ACHN (cell line): ENCODE results near the gene GLI1.
A peak's percentile ranks its signal among the peaks of the same experiment; 100 is the strongest.

Source experiments
- DNase-seq: peaks from one replicate; pipeline ENCODE4 v3.0.0-alpha.2; 2015
- in situ Hi-C: cut with HindIII; loops from 2 replicates; pipeline ENCODE4 v1.10.0; 2017; ENCODE audit warnings: low sequenced_read_pairs, low pct_ligation_motif_present, low pct_unique_long_range_greater_than_20kb

GLI1 gene

GRCh38 chr12:57470286-57470969 is 10.8 kb downstream of the GLI1 start:
- no peak for DNase-seq
- in situ Hi-C loops: loop anchor here (25.0 kb wide), 1 partner anchor 183 kb away; no protein-coding TSS in a partner anchor

GRCh38 chr12:57470970-57471656 is 11.5 kb downstream of the GLI1 start:
- in situ Hi-C loops: loop anchor here (25.0 kb wide), 1 partner anchor 184 kb away; no protein-coding TSS in a partner anchor
- DNase-seq: no peak

- DNase-seq: no peak
- in situ Hi-C loops: loop anchor here (25.0 kb wide), 1 partner anchor 184 kb away; no protein-coding TSS in a partner anchor
These were observed 12.1 kb downstream of the GLI1 start for GRCh38 chr12:57471661-57472060.

GRCh38 chr12:57472391-57472790 is 12.8 kb downstream of the GLI1 start:
- no peak for DNase-seq
- in situ Hi-C loops: loop anchor here (25.0 kb wide), 1 partner anchor 185 kb away; no protein-coding TSS in a partner anchor

GRCh38 chr12:57473392-57473791 is 13.8 kb downstream of the GLI1 start:
- in situ Hi-C loops: loop anchor here (25.0 kb wide), 1 partner anchor 186 kb away; no protein-coding TSS in a partner anchor
- DNase-seq: no peak

GRCh38 chr12:57473886-57474285 is 14.3 kb downstream of the GLI1 start:
- DNase-seq: no peak
- in situ Hi-C loops: loop anchor here (25.0 kb wide), 1 partner anchor 187 kb away; no protein-coding TSS in a partner anchor

GRCh38 chr12:57474430-57474829 is 14.8 kb downstream of the GLI1 start:
- in situ Hi-C loops: loop anchor here (25.0 kb wide), 1 partner anchor 187 kb away; no protein-coding TSS in a partner anchor

GRCh38 chr12:57474862-57475261 is 15.3 kb downstream of the GLI1 start:
- DNase-seq: no peak
- in situ Hi-C loops: loop anchor here (25.0 kb wide), 1 partner anchor 188 kb away; no protein-coding TSS in a partner anchor

More at GRCh38 chr12:57474430-57474829, 14.8 kb downstream of the GLI1 start:
- no peak for DNase-seq

GRCh38 chr12:57475271-57476161 is 15.9 kb downstream of the GLI1 start:
- in situ Hi-C loops: no loop called here
- DNase-seq: peak; percentile 50

- DNase-seq: no peak
- in situ Hi-C loops: no loop called here
These were observed 16.8 kb downstream of the GLI1 start for GRCh38 chr12:57476162-57476992.

- in situ Hi-C loops: no loop called here
- no peak for DNase-seq
These were observed 17.6 kb downstream of the GLI1 start for GRCh38 chr12:57476993-57477709.

GRCh38 chr12:57477710-57478681 is 18.4 kb downstream of the GLI1 start:
- in situ Hi-C loops: no loop called here
- DNase-seq: no peak

- no peak for DNase-seq
- in situ Hi-C loops: no loop called here
These were observed 19.4 kb downstream of the GLI1 start for GRCh38 chr12:57479043-57479375.

- DNase-seq: no peak
- in situ Hi-C loops: no loop called here
These were observed 20.0 kb downstream of the GLI1 start, which contains the start of gene ARHGAP9 for GRCh38 chr12:57479376-57480115. TSS of gene ARHGAP9 (minus strand) at chr12:57479866. CDS start at chr12:57479406, 460 bp downstream.

- DNase-seq: no peak
- in situ Hi-C loops: no loop called here
These were observed 22.1 kb downstream of the GLI1 start for GRCh38 chr12:57481671-57482070.

- in situ Hi-C loops: no loop called here
- DNase-seq: peak; percentile 89
These were observed 23.9 kb downstream of the GLI1 start for GRCh38 chr12:57483466-57483865.
